HEK293 (cell line): ENCODE data around the gene ARL8A.

ENCODE experiments used
- CTCF ChIA-PET: fragments of 350-600 bp; formaldehyde crosslinking; extraction: SDS; loops from one replicate; lab custom pipeline; 2021; ENCODE audit warnings: antibody characterized with exemption; lab: Yijun Ruan, JAX
- POLR2A ChIA-PET: fragments of 300-600 bp; formaldehyde crosslinking; extraction: SDS; loops from one replicate; lab custom pipeline; 2020; ENCODE audit warnings: antibody characterized with exemption, inconsistent platforms; lab: Yijun Ruan, JAX
- H3K27ac ChIP-seq: fragments of 200-500 bp; sonication (Bioruptor generic); 2 replicates; pipeline ENCODE4 v1.5.1; 2014; ENCODE audit warnings: low read depth, low read length, control low read depth, inconsistent platforms; ENCODE audit errors: extremely low read depth
- H3K36me3 ChIP-seq, 2 experiments: fragments of 200-500 bp in 1 of 2; sonication (Bioruptor generic) in 1 of 2; 1 replicate in 1 of 2; 2 replicates in 1 of 2; pipeline ENCODE4 v1.5.1; 2014 to 2017; ENCODE audit warnings: inconsistent platforms in 2 of 2, low read length in 2 of 2; ENCODE audit not compliant: control insufficient read depth in 2 of 2, insufficient read depth in 1 of 2
- H3K4me1 ChIP-seq: fragments of 200-500 bp; sonication (Bioruptor generic); 2 replicates; pipeline ENCODE4 v1.5.1; 2014; ENCODE audit warnings: mild to moderate bottlenecking, low read length, inconsistent platforms; ENCODE audit not compliant: control insufficient read depth, insufficient read depth
- H3K4me3 ChIP-seq: 2 replicates; pipeline ENCODE4 v1.5.1; 2011; ENCODE audit warnings: low read depth, mild to moderate bottlenecking, control low read depth, low read length, moderate library complexity
- H3K9me3 ChIP-seq: fragments of 200-500 bp; sonication (Bioruptor generic); 2 replicates; pipeline ENCODE4 v1.5.1; 2014; ENCODE audit warnings: low read depth, low read length, inconsistent platforms; ENCODE audit not compliant: control insufficient read depth, insufficient read depth
- EGR2 ChIP-seq: fragments of 450-650 bp; formaldehyde crosslinking; IDR thresholded peaks from 2 replicates; pipeline ENCODE4 v1.5.1; 2016; ENCODE audit warnings: low read depth, missing biosample characterization, missing genetic modification characterization
- GLI2 ChIP-seq: fragments of 450-650 bp; formaldehyde crosslinking; IDR thresholded peaks from 2 replicates; pipeline ENCODE4; 2017; ENCODE audit warnings: missing biosample characterization, missing genetic modification characterization, low read depth, borderline replicate concordance
- HOXC10 ChIP-seq: sonication (generic); formaldehyde crosslinking; IDR thresholded peaks from 2 replicates; pipeline ENCODE4 v1.8.1; 2023; ENCODE audit warnings: mild to moderate bottlenecking, missing genetic modification reagents
- KLF1 ChIP-seq: fragments of 450-650 bp; formaldehyde crosslinking; IDR thresholded peaks from 2 replicates; pipeline ENCODE4 v1.5.1; 2016; ENCODE audit warnings: missing biosample characterization, missing genetic modification characterization
- SALL2 ChIP-seq: fragments of 450-650 bp; formaldehyde crosslinking; IDR thresholded peaks from 2 replicates; pipeline ENCODE4 v1.5.0; 2017; ENCODE audit warnings: missing biosample characterization, mild to moderate bottlenecking, missing genetic modification characterization, borderline replicate concordance
- SCRT1 ChIP-seq: fragments of 450-650 bp; formaldehyde crosslinking; IDR thresholded peaks from 2 replicates; pipeline ENCODE4 v1.5.1; 2016; ENCODE audit warnings: missing biosample characterization, missing genetic modification characterization, borderline replicate concordance
- SP7 ChIP-seq: fragments of 450-650 bp; formaldehyde crosslinking; IDR thresholded peaks from 2 replicates; pipeline ENCODE4 v1.5.1; 2016; ENCODE audit warnings: missing biosample characterization, missing genetic modification characterization
- TRIM28 ChIP-seq: IDR thresholded peaks from 2 replicates; pipeline ENCODE4 v1.6.1; 2011; ENCODE audit warnings: low read length, control low read depth, borderline replicate concordance
- ZBTB10 ChIP-seq: fragments of 450-650 bp; formaldehyde crosslinking; IDR thresholded peaks from 2 replicates; pipeline ENCODE4 v1.5.1; 2016; ENCODE audit warnings: missing biosample characterization, missing genetic modification characterization
- ZFP3 ChIP-seq: fragments of 450-650 bp; formaldehyde crosslinking; IDR thresholded peaks from 2 replicates; pipeline ENCODE4 v1.5.1; 2016; ENCODE audit warnings: low read depth, missing biosample characterization, missing genetic modification characterization
- ZNF146 ChIP-seq: fragments of 450-650 bp; formaldehyde crosslinking; IDR thresholded peaks from 2 replicates; pipeline ENCODE4 v1.5.1; 2016; ENCODE audit warnings: missing biosample characterization, missing genetic modification characterization
- ZNF157 ChIP-seq: fragments of 450-650 bp; formaldehyde crosslinking; IDR thresholded peaks from 2 replicates; pipeline ENCODE4 v1.5.1; 2016; ENCODE audit warnings: missing biosample characterization, missing genetic modification characterization
- ZNF174 ChIP-seq: fragments of 450-650 bp; formaldehyde crosslinking; IDR thresholded peaks from 2 replicates; pipeline ENCODE4 v1.5.0; 2017; ENCODE audit warnings: missing biosample characterization, mild to moderate bottlenecking, missing genetic modification characterization
- ZNF221 ChIP-seq: fragments of 450-650 bp; formaldehyde crosslinking; IDR thresholded peaks from 2 replicates; pipeline ENCODE4 v1.5.1; 2017; ENCODE audit warnings: missing biosample characterization, missing genetic modification characterization, borderline replicate concordance
- ZNF239 ChIP-seq: fragments of 450-650 bp; formaldehyde crosslinking; IDR thresholded peaks from 2 replicates; pipeline ENCODE4 v1.5.1; 2016; ENCODE audit warnings: missing biosample characterization, missing genetic modification characterization
- ZNF292 ChIP-seq: fragments of 450-650 bp; formaldehyde crosslinking; IDR thresholded peaks from 2 replicates; pipeline ENCODE4 v1.5.1; 2016; ENCODE audit warnings: low read depth, missing biosample characterization, missing genetic modification characterization, borderline replicate concordance
- ZNF324 ChIP-seq: fragments of 450-650 bp; formaldehyde crosslinking; IDR thresholded peaks from 2 replicates; pipeline ENCODE4 v1.5.1; 2016; ENCODE audit warnings: missing biosample characterization, missing genetic modification characterization
- ZNF335 ChIP-seq: fragments of 450-650 bp; formaldehyde crosslinking; conservative IDR thresholded peaks from 2 replicates; pipeline ENCODE4 v1.5.1; 2016; ENCODE audit warnings: missing biosample characterization, missing genetic modification characterization
- ZNF362 ChIP-seq: fragments of 450-650 bp; formaldehyde crosslinking; IDR thresholded peaks from 2 replicates; pipeline ENCODE4 v1.5.1; 2016; ENCODE audit warnings: missing biosample characterization, missing genetic modification characterization
- ZNF366 ChIP-seq: fragments of 450-650 bp; formaldehyde crosslinking; conservative IDR thresholded peaks from 2 replicates; pipeline ENCODE4 v1.5.1; 2016; ENCODE audit warnings: missing biosample characterization, missing genetic modification characterization
- ZNF626 ChIP-seq: fragments of 450-650 bp; sonication (Bioruptor Pico); formaldehyde crosslinking; IDR thresholded peaks from 2 replicates; pipeline ENCODE4 v1.5.1; 2018; ENCODE audit warnings: missing biosample characterization, missing genetic modification characterization, inconsistent platforms
- ZNF670 ChIP-seq: fragments of 450-650 bp; formaldehyde crosslinking; IDR thresholded peaks from 2 replicates; pipeline ENCODE4 v1.5.1; 2016; ENCODE audit warnings: missing biosample characterization, missing genetic modification characterization, low read depth
- ZNF76 ChIP-seq: fragments of 450-650 bp; formaldehyde crosslinking; IDR thresholded peaks from 2 replicates; pipeline ENCODE4; 2016; ENCODE audit warnings: low read depth, missing biosample characterization, missing genetic modification characterization, borderline replicate concordance
- ZNF791 ChIP-seq: fragments of 450-650 bp; formaldehyde crosslinking; IDR thresholded peaks from 2 replicates; pipeline ENCODE4 v1.5.1; 2016; ENCODE audit warnings: missing biosample characterization, missing genetic modification characterization
- TF ChIP-seq, protein P1 (sequence below): sonication (generic); formaldehyde crosslinking; IDR thresholded peaks from 2 replicates; pipeline ENCODE4 v1.8.1; 2022; ENCODE audit warnings: mild to moderate bottlenecking, moderate library complexity, missing genetic modification reagents

The ARL8A gene

GRCh38 chr1:202187697-202188407, 43.3 kb upstream of the ARL8A start:
- Histone ChIP-seq H3K4me1 (no peaks in the 10 kb centered on the region), H3K36me3 (no peaks in the 10 kb centered on the region), H3K9me3 (no peaks in the 10 kb centered on the region), H3K4me3 (no peak overlapping the region), H3K27ac (no peak overlapping the region)
- ChIA-PET CTCF (interaction anchor here (0.8 to 5.0 kb wide), 17 partner anchors 8 to 531 kb away, joined by 3 to 30 read pairs (median 5); no protein-coding TSS in a partner anchor), POLR2A (no interaction called here)
- no peak for TF ChIP-seq SALL2 (tag by site-specific recombination)
- TF ChIP-seq EGR2 (tag by site-specific recombination) = peak; percentile 23; the same call in 1 of the 2 replicates

- no peaks in the 10 kb centered on the region for H3K9me3 ChIP-seq
These were observed 42.6 kb upstream of the ARL8A start for GRCh38 chr1:202187041-202187671.

GRCh38 chr1:202186327-202186726, 41.8 kb upstream of the ARL8A start:
- Histone ChIP-seq H3K4me3 (no peak overlapping the region), H3K27ac (no peak overlapping the region), H3K36me3 (no peaks in the 10 kb centered on the region), H3K4me1 (no peaks in the 10 kb centered on the region), H3K9me3 (no peaks in the 10 kb centered on the region)
- ChIA-PET POLR2A (interaction anchor here (0.6 kb wide), 1 partner anchor 674 kb away, joined by 6 read pairs; no protein-coding TSS in a partner anchor), CTCF (interaction anchor here (0.6 to 5.0 kb wide), 11 partner anchors 10 to 533 kb away, joined by 3 to 30 read pairs (median 5); no protein-coding TSS in a partner anchor)
- TF ChIP-seq KLF1 (tag by site-specific recombination) (no peak), ZNF324 (tag by site-specific recombination) (no peak), ZNF670 (tag by site-specific recombination) (no peak), SCRT1 (tag by site-specific recombination) (no peak), HOXC10 (no peak), ZNF157 (no peak), ZNF791 (tag by site-specific recombination) (no peak), SP7 (tag by site-specific recombination) (no peak), ZNF626 (tag by site-specific recombination) (no peak), ZNF292 (tag by site-specific recombination) (no peak), ZNF366 (tag by site-specific recombination) (no peak), ZNF76 (no peak)

More at GRCh38 chr1:202187041-202187671, 42.6 kb upstream of the ARL8A start:
- H3K36me3 ChIP-seq = no peaks in the 10 kb centered on the region
- TF ChIP-seq ZNF362 (tag by site-specific recombination) = no peak
- no peak for TF ChIP-seq ZNF335
- TF ChIP-seq GLI2 = no peak
- no peak for TF ChIP-seq ZNF76
- TF ChIP-seq, protein P1, sequence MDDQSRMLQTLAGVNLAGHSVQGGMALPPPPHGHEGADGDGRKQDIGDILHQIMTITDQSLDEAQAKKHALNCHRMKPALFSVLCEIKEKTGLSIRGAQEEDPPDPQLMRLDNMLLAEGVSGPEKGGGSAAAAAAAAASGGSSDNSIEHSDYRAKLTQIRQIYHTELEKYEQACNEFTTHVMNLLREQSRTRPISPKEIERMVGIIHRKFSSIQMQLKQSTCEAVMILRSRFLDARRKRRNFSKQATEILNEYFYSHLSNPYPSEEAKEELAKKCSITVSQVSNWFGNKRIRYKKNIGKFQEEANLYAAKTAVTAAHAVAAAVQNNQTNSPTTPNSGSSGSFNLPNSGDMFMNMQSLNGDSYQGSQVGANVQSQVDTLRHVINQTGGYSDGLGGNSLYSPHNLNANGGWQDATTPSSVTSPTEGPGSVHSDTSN (CRISPR knock-in tag) = no peak
- TF ChIP-seq ZNF221 (tag by site-specific recombination) = no peak
- no peak for TF ChIP-seq ZBTB10
- TF ChIP-seq ZNF146 = no peak
- TF ChIP-seq ZFP3 (tag by site-specific recombination) = no peak
- TF ChIP-seq ZNF239 (tag by site-specific recombination) = no peak
- TF ChIP-seq ZNF174 (tag by site-specific recombination) = no peak
- no peak for TF ChIP-seq TRIM28
- no peak for TF ChIP-seq ZNF324 (tag by site-specific recombination)
- no peak overlapping the region for H3K4me3 ChIP-seq
- ChIA-PET CTCF (interaction anchor here (0.6 to 5.0 kb wide), 11 partner anchors 10 to 532 kb away, joined by 3 to 30 read pairs (median 5); no protein-coding TSS in a partner anchor), POLR2A (no interaction called here)
- H3K27ac ChIP-seq = no peak overlapping the region
- H3K4me1 ChIP-seq = no peaks in the 10 kb centered on the region
